Right atrium auricular region (tissue), 2 donors: ENCODE measurements around the gene ITIH5. TPM values are rescaled to one million over a fixed set of nuclear protein-coding genes. Genes with fewer than 3 reads are reported as not detected.
A peak's percentile ranks its signal among the peaks of the same experiment; 100 is the strongest.

Experiments
- DNase-seq: peaks from one replicate; pipeline ENCODE4 v3.0.0-alpha.2; 2019; ENCODE audit warnings: low spot score
- H3K27ac ChIP-seq, 2 donors: fragments of 200-600 bp; sonication (generic); 1 replicate in 1 of 2; 2 replicates in 1 of 2; pipeline ENCODE4 v1.5.1; 2016 to 2019
- H3K27me3 ChIP-seq, 2 donors: fragments of 200-600 bp; sonication (generic); one replicate each; pipeline versions ENCODE4 v1.5.1 to v1.6.0; 2017 to 2019
- H3K36me3 ChIP-seq: fragments of 200-600 bp; sonication (generic); one replicate; pipeline ENCODE4 v1.5.1; 2016
- H3K4me1 ChIP-seq, 2 donors: fragments of 200-600 bp; sonication (generic); one replicate each; pipeline versions ENCODE4 v1.5.1 to v1.6.0; 2017 to 2019
- H3K4me3 ChIP-seq, 2 donors: fragments of 200-600 bp; sonication (generic); 1 replicate in 1 of 2; 2 replicates in 1 of 2; pipeline ENCODE4 v1.5.1; 2017 to 2019; ENCODE audit warnings: mild to moderate bottlenecking in 1 of 2, moderate library complexity in 1 of 2
- H3K9me3 ChIP-seq, 2 donors: fragments of 200-600 bp; sonication (generic); one replicate each; pipeline ENCODE4 v1.5.1; 2019
- CTCF ChIP-seq, 2 donors: fragments of 200-600 bp; sonication (generic); IDR thresholded peaks; one replicate each; pipeline ENCODE4 v1.5.1; 2019; ENCODE audit warnings: antibody characterized with exemption in 2 of 2
- total RNA-seq, 2 donors: library from RNA; depleted of rRNA; stranded (reverse); fragments of >200 nt; gene quantifications; one replicate each; pipeline ENCODE4 v1.1.0, GENCODE V29; 2016

Gene ITIH5
- total RNA-seq, 2 donors from 2014 or later = 3.1 to 7.3 TPM

- H3K27me3 ChIP-seq = no peaks in the 10 kb centered on the region
- no peak for TF ChIP-seq CTCF (IDR thresholded peaks at IDR 0.05)
- no peak overlapping the region for H3K4me3 ChIP-seq
- no peak overlapping the region for H3K27ac ChIP-seq
- H3K36me3 ChIP-seq = no peaks in the 10 kb centered on the region
- H3K4me1 ChIP-seq = peaks cover 0 to 15% of the 10 kb centered on the region in 2 donors
- DNase-seq = no peak
- H3K9me3 ChIP-seq = no peaks in the 10 kb centered on the region
Observed at GRCh38 chr10:7670157-7670556, 3.4 kb upstream of the ITIH5 start.

- TF ChIP-seq CTCF (IDR thresholded peaks at IDR 0.05) = no peak
- no peak for DNase-seq
- Histone ChIP-seq H3K4me1 (peaks cover 0 to 16% of the 10 kb centered on the region in 2 donors), H3K27ac (no peak overlapping the region), H3K36me3 (no peaks in the 10 kb centered on the region), H3K27me3 (no peaks in the 10 kb centered on the region), H3K9me3 (no peaks in the 10 kb centered on the region), H3K4me3 (peak overlapping the region; percentile 40 to 72)
Observed at GRCh38 chr10:7667262-7668141, 736 bp upstream of the ITIH5 start.

GRCh38 chr10:7665767-7666166 is 999 bp downstream of the ITIH5 start:
- no peak for DNase-seq
- no peak overlapping the region for H3K27ac ChIP-seq
- H3K36me3 ChIP-seq = no peaks in the 10 kb centered on the region
- H3K4me1 ChIP-seq = peaks cover 0 to 16% of the 10 kb centered on the region in 2 donors
- TF ChIP-seq CTCF (IDR thresholded peaks at IDR 0.05) = no peak
- H3K9me3 ChIP-seq = no peaks in the 10 kb centered on the region
- H3K27me3 ChIP-seq = no peaks in the 10 kb centered on the region
- H3K4me3 ChIP-seq = peak overlapping the region in 1 of 2 donors; percentile 72

- DNase-seq = no peak
- TF ChIP-seq CTCF (IDR thresholded peaks at IDR 0.05) = no peak
- H3K4me3 ChIP-seq = no peak overlapping the region
- no peaks in the 10 kb centered on the region for H3K36me3 ChIP-seq
- H3K9me3 ChIP-seq = no peaks in the 10 kb centered on the region
- no peaks in the 10 kb centered on the region for H3K27me3 ChIP-seq
- peaks cover 0 to 16% of the 10 kb centered on the region in 2 donors for H3K4me1 ChIP-seq
- no peak overlapping the region for H3K27ac ChIP-seq
Observed at GRCh38 chr10:7664707-7665106, 2.1 kb downstream of the ITIH5 start.

- DNase-seq = no peak
- TF ChIP-seq CTCF (IDR thresholded peaks at IDR 0.05) = no peak
- Histone ChIP-seq H3K4me3 (no peak overlapping the region), H3K27me3 (no peaks in the 10 kb centered on the region), H3K4me1 (peaks cover 0 to 16% of the 10 kb centered on the region in 2 donors), H3K36me3 (no peaks in the 10 kb centered on the region), H3K9me3 (no peaks in the 10 kb centered on the region), H3K27ac (no peak overlapping the region)
Observed at GRCh38 chr10:7662522-7662921, 4.2 kb downstream of the ITIH5 start.
